ENCODE measurements around the gene PCSK1.

DNA sequence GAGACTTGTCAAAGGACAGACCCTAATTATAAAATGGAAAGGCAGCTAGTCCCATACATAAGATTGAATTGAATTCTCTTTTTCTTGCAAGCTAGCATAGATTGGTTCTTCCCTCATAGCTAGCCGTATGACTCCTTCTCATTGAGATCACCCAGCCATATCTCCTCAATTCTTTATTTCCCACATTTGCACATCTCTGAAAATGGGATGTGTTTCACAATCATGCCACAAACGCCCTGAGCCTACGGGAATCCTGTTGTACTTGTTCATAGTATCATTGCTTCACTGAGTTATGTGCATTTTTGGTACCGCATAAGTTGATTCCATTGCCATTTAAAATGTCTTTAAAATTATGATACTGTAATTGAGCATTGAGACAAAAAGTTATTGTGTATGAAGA is 90.5 kb downstream of the PCSK1 start:
- TF ChIP-seq CTCF (IDR thresholded peaks at IDR 0.05), result no peak
- no peak for TF ChIP-seq POLR2A (IDR thresholded peaks at IDR 0.05)
- TF ChIP-seq EP300 (IDR thresholded peaks at IDR 0.05), result no peak

Measured in ovary (tissue), 3 donors.